Measurements from ENCODE around the gene EFS.

EFS gene

GRCh38 chr14:23406725-23407355, 41.9 kb upstream of the EFS start:
- Histone ChIP-seq H3K27me3 (ENCODE audit: control insufficient read depth, insufficient read depth, low read length) (no peaks in the 10 kb centered on the region), H3K79me2 (no peaks in the 10 kb centered on the region), H3K4me2 (ENCODE audit: low read length) (no peak overlapping the region), H3K9ac (no peak overlapping the region), H3K9me3 (ENCODE audit: control insufficient read depth, low read length) (no peaks in the 10 kb centered on the region), H2AFZ (no peak overlapping the region), H3K27ac (no peak overlapping the region), H3K4me1 (no peaks in the 10 kb centered on the region), H3K36me3 (ENCODE audit: control insufficient read depth, insufficient read depth, low read length) (no peaks in the 10 kb centered on the region), H3K4me3 (ENCODE audit: low read depth, low read length) (no peak overlapping the region)
- TF ChIP-seq CTCF (IDR thresholded peaks at IDR 0.05), result no peak

GRCh38 chr14:23406244-23406643, 41.3 kb upstream of the EFS start:
- Histone ChIP-seq H2AFZ (no peak overlapping the region), H3K9me3 (ENCODE audit: control insufficient read depth, low read length) (no peaks in the 10 kb centered on the region), H3K4me2 (ENCODE audit: low read length) (no peak overlapping the region), H3K9ac (no peak overlapping the region), H3K36me3 (ENCODE audit: control insufficient read depth, insufficient read depth, low read length) (no peaks in the 10 kb centered on the region), H3K4me1 (no peaks in the 10 kb centered on the region), H3K79me2 (no peaks in the 10 kb centered on the region), H3K27me3 (ENCODE audit: control insufficient read depth, insufficient read depth, low read length) (no peaks in the 10 kb centered on the region), H3K4me3 (ENCODE audit: low read depth, low read length) (no peak overlapping the region), H3K27ac (no peak overlapping the region)
- no peak for TF ChIP-seq CTCF (IDR thresholded peaks at IDR 0.05)

- no peaks in the 10 kb centered on the region for H3K36me3 ChIP-seq (ENCODE audit: control insufficient read depth, insufficient read depth, low read length)
- H3K4me3 ChIP-seq (ENCODE audit: low read depth, low read length), result no peak overlapping the region
- no peaks in the 10 kb centered on the region for H3K79me2 ChIP-seq
- H3K9ac ChIP-seq, result no peak overlapping the region
- H3K4me2 ChIP-seq (ENCODE audit: low read length), result no peak overlapping the region
- H2AFZ ChIP-seq, result no peak overlapping the region
- H3K27ac ChIP-seq, result no peak overlapping the region
- no peaks in the 10 kb centered on the region for H3K27me3 ChIP-seq (ENCODE audit: control insufficient read depth, insufficient read depth, low read length)
- no peaks in the 10 kb centered on the region for H3K9me3 ChIP-seq (ENCODE audit: control insufficient read depth, low read length)
- no peaks in the 10 kb centered on the region for H3K4me1 ChIP-seq
- TF ChIP-seq CTCF (IDR thresholded peaks at IDR 0.05), result no peak
These were observed 40.6 kb upstream of the EFS start for GRCh38 chr14:23405516-23406025.

GRCh38 chr14:23405096-23405495, 40.1 kb upstream of the EFS start:
- H3K4me1 ChIP-seq, result no peaks in the 10 kb centered on the region
- no peak overlapping the region for H3K4me2 ChIP-seq (ENCODE audit: low read length)
- no peaks in the 10 kb centered on the region for H3K9me3 ChIP-seq (ENCODE audit: control insufficient read depth, low read length)
- no peak overlapping the region for H3K4me3 ChIP-seq (ENCODE audit: low read depth, low read length)
- H3K27me3 ChIP-seq (ENCODE audit: control insufficient read depth, insufficient read depth, low read length), result no peaks in the 10 kb centered on the region
- H3K79me2 ChIP-seq, result no peaks in the 10 kb centered on the region
- no peak overlapping the region for H3K27ac ChIP-seq
- no peak overlapping the region for H2AFZ ChIP-seq
- H3K36me3 ChIP-seq (ENCODE audit: control insufficient read depth, insufficient read depth, low read length), result no peaks in the 10 kb centered on the region
- TF ChIP-seq CTCF (IDR thresholded peaks at IDR 0.05), result no peak
- H3K9ac ChIP-seq, result no peak overlapping the region

GRCh38 chr14:23404331-23404900, 39.4 kb upstream of the EFS start:
- H3K4me2 ChIP-seq (ENCODE audit: low read length), result no peak overlapping the region
- no peaks in the 10 kb centered on the region for H3K9me3 ChIP-seq (ENCODE audit: control insufficient read depth, low read length)
- no peak for TF ChIP-seq CTCF (IDR thresholded peaks at IDR 0.05)
- no peaks in the 10 kb centered on the region for H3K79me2 ChIP-seq
- H3K27me3 ChIP-seq (ENCODE audit: control insufficient read depth, insufficient read depth, low read length), result no peaks in the 10 kb centered on the region
- no peak overlapping the region for H3K4me3 ChIP-seq (ENCODE audit: low read depth, low read length)
- no peak overlapping the region for H3K27ac ChIP-seq
- H2AFZ ChIP-seq, result no peak overlapping the region
- H3K36me3 ChIP-seq (ENCODE audit: control insufficient read depth, insufficient read depth, low read length), result no peaks in the 10 kb centered on the region
- no peaks in the 10 kb centered on the region for H3K4me1 ChIP-seq
- no peak overlapping the region for H3K9ac ChIP-seq

All from parathyroid adenoma (tissue), 2 donors.